ENCODE results near the gene FBXO4.

The FBXO4 gene

DNA sequence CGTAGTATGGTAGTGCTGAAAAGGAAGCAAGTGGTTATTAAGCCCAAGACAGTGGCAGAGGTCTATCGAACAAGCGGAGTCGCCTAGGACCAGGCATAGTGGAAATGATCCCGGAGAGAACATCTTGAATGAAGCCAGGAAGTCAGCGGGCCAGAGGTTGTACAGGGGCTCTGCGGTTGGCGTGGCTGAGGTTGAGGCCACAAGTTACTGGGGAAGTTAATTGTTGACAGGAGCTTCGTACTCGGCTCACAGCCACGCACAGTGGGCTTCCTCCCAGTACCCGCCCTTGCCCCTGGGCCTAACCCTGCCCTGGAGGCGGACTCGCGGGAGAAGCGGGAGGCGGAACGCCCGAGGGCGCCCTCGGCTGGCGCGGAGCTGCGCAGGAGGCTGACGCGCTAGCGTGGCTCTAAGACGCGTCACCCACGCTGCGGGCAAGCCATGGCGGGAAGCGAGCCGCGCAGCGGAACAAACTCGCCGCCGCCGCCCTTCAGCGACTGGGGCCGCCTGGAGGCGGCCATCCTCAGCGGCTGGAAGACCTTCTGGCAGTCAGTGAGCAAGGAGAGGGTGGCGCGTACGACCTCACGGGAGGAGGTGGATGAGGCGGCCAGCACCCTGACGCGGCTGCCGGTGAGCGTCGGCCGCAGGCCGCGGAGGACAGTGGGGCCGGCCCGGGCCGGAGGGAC, at the start of gene FBXO4:
Gene FBXO4 (plus strand): TSS at position 410 of the 683 bp plus-strand sequence. CDS start 29 bp downstream, at position 439.
- peak; percentile 91 for DNase-seq

DNA sequence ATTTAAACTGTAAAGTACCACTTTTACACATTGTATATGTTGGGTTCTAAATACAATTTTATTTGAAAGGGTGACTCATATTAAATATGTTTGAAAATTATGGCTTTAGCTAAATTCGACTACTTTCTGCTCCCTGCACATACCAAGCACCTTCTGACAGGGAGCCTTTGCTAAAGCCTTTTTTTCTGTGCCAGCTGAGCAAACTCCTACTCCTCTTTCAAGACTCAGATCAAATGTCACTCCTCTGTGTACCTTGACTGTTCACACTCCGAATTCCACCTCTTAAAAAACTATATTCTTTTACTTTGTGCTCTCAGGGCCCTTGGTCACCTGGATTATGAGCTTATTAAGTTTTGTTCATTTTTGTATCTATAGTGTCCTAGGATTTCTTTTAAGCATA, 48.4 kb upstream of the FBXO4 start:
- no peak for DNase-seq

- no peak for DNase-seq
Observed at GRCh38 chr5:41877408-41877807, 47.7 kb upstream of the FBXO4 start.

- DNase-seq, result no peak
Observed at GRCh38 chr5:41878173-41878572, 46.9 kb upstream of the FBXO4 start.

DNA sequence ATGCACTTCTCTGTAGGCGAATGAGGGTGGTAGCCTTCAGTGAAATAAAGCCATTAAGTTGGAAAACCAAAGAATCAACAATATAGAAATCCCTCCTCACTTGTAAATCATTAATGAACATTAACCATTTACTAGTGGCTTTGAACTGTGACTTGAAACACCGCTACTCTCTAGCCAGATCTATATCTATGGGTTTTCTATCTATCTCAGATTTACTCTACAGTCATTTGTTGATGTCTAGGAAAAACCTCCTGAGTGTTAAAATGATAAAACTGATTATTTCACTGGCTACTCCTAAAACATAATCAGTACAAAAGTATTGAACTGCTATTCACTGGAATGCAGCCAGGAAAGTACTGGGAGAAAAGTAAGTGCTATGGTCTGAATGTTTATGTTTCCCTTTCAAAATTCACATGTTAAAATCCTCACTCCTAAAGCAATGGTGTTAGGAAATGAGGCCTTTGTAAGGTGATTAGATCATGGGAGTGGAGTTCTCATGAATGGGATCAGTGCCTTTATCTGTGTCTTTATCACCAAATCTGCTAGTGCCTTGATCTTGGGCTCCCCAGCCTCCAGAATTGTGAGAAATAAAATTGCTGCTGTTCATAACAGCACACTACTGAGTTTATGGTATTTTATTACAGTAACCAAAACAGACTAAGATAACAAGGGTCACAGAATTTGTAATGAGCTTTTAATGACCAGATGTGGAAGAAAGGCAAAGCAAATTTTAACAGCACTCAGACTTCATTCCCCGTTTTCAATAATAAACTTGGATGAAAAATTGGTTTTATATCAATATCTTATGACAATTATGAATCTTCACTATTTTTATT, 46.2 kb upstream of the FBXO4 start:
- no peak for DNase-seq

- no peak for DNase-seq
Observed at GRCh38 chr5:41882765-41883164, 42.3 kb upstream of the FBXO4 start.

DNA sequence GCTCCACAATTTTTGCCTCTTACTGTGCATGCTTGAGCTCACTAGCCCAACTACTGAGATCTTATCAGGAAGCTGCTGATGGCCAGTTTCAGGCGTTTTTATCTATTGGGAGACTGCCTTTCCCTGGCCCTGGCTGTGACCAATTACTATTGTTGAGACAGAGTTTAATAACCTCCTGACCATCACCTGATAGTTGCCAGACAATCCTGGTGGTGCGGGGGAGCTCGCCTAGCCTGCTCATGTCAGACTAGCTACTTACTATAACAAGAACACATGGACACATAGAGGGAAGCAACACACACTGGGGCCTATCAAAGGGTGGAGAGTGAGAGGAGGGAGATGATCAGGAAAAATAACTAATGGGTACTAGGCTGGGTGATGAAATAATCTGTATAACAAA, 41.8 kb upstream of the FBXO4 start:
- DNase-seq, result no peak

- no peak for DNase-seq
Observed at GRCh38 chr5:41883936-41884335, 41.1 kb upstream of the FBXO4 start.

DNA sequence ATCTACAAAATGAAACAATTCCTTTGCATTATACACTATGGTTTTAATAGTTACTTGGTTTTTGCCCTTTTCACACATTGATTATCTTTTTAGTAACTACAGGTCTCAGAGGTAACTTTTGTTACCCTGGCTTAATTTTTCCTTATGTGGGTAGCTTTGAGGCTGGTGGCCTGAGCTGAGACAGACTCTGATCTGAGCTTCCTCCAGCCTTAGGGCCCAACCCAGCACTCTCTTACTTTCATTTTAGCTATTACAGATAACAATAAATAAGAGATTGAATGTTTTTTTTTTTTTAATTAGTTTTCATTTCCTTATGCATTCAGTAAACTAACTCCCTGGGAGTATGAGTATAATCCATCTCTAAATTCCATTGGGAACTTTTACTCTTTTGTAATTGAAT, 39.8 kb upstream of the FBXO4 start:
- no peak for DNase-seq

GRCh38 chr5:41891066-41891707, 33.9 kb upstream of the FBXO4 start:
- no peak for DNase-seq

- DNase-seq, result no peak
Observed at GRCh38 chr5:41892031-41892430, 33.0 kb upstream of the FBXO4 start.

DNA sequence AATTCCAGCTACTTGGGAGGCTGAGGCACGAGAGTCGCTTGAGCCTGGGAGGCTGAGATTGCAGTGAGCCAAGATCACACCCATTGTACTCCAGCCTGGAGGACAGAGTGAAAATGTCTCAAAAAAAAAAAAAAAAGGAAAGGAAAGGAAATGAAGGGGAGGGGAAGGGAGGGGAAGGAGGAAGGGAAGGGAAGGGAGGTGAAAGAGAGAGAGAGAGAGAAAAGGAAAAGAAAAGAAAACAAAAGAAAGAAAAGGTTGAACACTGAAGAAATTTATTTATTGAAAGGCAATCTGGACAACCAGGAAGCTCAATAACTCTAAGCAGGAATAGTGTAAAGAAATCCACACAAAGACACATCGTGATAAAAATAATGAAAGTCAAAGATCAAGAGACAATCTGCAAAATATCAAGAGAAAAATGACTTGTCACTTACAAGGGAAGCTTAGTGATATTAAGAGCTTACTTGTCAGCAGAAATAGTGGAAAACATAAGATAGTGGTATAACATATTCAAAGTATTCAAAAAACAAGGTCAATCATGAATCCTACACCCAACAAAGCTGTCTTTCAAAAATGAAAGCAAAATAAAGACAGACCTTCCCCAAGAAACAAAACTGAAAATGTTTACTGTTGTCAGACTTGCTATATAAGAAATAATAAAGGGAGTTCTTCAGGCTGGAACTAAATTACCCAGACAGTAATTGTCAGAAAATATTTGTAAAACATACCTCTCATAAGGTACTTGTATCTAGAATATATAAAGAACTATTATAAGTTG, 31.8 kb upstream of the FBXO4 start:
- no peak for DNase-seq

GRCh38 chr5:41896230-41896629, 28.9 kb upstream of the FBXO4 start:
- DNase-seq, result no peak

DNA sequence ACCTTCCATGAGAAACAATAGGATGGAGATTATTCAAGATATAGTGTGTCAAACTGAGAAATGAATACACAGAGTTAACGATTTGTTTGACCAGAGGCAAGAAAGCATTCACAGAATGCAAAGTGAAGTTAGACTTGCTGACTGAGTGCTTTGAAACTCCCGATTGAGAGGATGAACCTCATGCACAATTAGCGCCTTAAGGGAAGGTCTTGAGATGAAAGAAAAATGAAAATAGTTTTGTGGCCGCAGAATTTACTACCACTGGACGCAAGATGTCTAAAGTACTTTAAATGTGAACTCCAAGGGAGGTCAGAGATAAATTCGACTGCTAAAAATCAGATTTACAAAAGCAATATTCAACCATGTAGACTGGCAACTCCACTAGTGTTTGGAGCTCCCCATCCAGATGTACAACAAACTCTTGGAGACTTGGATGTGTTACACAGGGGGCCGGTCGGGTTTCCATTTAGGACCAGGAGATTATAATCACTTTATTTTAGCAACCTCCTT, 21.6 kb upstream of the FBXO4 start:
- no peak for DNase-seq

DNA sequence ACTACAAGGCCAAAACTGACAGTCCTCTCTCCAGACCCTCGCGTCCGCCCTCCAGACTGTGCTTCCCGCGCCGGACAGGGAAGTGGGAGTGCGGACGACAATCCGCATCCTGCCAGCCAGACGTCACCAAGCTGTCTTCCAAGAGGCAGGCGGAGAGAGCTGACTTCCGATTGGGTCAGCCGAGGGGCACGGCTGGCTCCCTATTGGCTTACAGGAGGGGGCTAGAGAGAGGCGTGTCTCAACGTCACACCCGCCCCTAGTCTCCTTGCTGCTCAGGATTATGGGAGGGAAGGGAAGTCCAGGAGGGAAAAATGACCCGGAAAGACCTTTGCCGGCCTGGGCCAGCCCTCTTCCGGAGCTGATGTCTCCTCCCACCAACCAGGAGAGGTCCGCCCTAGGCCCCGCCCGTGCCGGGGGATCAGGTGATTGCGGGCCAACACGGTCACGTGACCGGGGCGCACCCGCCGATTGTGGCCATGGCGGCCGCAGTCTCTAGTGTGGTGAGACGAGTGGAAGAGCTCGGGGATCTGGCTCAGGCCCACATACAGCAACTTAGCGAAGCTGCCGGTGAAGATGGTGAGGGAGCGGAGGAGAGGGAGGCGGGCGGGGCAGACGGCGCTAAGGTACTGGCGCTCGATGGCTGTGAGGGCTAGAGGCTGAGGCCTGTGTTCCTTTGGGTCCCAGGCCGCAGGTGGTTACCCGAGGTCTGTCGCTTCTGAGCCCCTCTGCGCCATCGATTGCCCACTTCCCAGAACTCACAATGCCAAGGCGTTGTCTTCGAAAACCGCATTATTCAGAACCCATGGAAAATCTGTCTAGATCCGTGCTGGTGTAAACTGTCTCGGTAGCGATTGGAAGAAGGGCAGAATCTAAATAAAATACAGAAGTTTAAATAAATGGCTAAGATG, 20.9 kb upstream of the FBXO4 start, which contains the start of gene RIMOC1:
Gene RIMOC1 (plus strand): TSS at position 453 of the 908 bp plus-strand sequence. CDS start 24 bp downstream, at position 477.
- peak; percentile 99 for DNase-seq

DNA sequence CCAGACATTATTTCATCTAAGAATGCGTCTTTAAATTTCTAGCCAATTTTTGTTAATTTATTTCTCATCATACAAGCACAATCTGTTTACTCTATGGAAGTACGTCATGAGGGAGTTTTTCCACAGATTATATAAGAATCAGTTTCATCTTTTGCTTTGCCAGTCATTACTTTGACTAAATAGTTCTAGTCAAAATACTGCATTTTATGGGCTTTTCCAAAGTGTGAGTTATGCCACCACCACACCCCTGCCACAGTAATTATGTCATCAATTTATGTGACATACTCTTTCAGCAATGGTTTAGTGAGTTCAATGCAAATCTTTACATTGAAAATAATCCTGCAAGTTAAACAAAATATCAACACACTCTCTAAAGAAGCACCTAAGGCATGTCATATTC, 18.9 kb upstream of the FBXO4 start:
- DNase-seq, result no peak

DNA sequence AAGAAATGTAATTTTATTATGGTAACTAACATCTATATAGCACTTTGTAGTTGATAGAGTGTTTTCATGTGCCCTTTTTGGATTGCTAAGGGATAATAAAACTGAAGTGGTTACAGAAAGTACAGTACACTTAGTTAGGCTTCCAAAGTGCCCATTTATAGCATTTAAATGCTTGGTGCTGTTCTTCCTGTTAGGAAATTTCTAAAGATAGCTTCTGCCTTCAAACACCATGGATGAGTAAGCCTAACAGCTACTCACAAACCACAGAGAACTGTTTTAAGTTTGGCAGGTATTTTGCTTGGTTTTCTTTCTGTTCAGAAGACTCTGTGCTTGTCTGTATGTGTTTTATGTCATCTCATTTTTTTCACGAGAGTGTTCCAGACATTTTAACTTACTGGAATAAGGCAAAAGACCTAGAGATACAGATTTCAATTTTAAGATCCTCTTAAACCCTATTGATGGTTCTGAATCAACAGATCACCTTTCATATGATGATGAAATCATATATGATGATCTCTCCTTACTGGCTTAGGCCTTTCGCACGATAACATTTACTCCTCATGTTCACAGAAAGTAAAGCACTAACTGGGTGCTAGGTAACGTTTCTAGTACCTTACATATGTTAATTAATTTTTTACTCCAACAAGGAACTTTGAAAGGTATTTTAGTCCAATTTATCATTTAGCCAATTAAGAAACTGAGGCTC, 16.6 kb upstream of the FBXO4 start:
- DNase-seq, result peak; percentile 12

DNA sequence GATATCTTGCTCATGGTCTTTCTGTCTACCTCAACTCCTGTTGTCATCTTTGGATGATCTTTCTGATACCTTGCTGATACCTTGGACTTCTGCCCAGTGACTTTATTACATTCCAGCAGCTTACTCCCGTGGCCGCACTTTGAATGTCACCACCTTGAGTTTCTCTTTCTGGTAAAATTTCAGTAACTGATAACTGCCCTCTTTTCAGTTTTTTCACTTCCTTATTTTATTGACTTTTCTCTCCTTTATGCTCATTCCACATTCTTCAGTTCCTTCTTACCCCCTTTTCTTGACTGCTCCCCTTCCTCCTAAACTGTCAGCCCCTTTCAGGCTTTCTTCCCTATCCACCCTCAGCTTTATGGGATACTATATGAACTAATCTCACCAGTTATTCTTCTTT, 7.0 kb upstream of the FBXO4 start:
- no peak for DNase-seq

DNA sequence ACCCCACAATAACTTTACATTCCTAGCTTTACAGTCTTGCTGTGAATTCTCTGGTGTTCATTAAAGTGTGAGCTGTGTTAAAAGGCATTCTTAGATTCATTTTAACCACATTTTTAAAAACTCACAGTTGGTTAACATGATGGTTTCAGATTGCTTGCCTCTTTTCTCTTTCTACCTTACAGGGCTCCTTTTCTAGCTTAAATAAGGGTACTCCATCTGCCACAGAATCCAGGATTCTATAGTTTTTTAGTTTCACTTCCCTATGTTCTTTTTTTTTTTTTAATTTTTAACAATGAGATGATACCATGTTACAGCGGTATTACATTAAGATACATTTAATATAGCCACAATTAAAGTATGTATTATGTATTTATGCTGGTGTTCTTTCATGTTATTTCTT, 3.9 kb upstream of the FBXO4 start:
- no peak for DNase-seq

DNA sequence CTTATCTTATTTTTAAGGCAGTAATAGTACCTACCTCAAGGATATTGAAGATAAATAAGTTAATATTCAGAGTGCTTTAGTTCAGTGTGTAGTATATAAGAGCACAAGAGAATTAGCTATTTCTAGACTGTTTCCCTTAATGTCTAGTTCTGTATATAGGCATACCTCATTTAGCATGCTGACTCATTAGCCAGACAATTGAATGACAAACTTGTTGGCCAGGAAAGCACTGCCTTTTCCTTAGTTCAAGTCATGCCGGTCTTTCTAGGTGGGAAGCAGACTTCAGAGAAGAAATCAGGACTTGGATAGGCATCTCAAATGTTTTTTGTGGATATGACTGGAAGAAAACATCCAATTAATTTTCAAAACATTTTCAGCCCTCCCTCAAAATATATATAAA, 3.2 kb upstream of the FBXO4 start:
- DNase-seq, result no peak

- DNase-seq, result no peak
Observed at GRCh38 chr5:41924526-41924871, 582 bp upstream of the FBXO4 start.
